Hepatocyte (in vitro differentiated cells): ENCODE results near the gene CDK11B.

Experiments
- CTCF ChIP-seq: fragments of 200-600 bp; sonication (generic); IDR thresholded peaks from 2 replicates; pipeline ENCODE4 v1.5.1; 2016; ENCODE audit warnings: antibody characterized with exemption, mild to moderate bottlenecking; ENCODE audit not compliant: poor library complexity
- EZH2 ChIP-seq: fragments of 200-600 bp; sonication (generic); IDR thresholded peaks from 2 replicates; pipeline ENCODE4 v1.6.1; 2016; ENCODE audit warnings: antibody characterized with exemption, mild to moderate bottlenecking, borderline replicate concordance
- EZH2phosphoT487 ChIP-seq: fragments of 200-600 bp; sonication (generic); IDR thresholded peaks from one replicate; pipeline ENCODE4 v1.6.1; 2018; ENCODE audit warnings: antibody characterized with exemption, mild to moderate bottlenecking, low read depth, moderate library complexity; ENCODE audit not compliant: unreplicated experiment, severe bottlenecking

GRCh38 chr1:1630191-1630964 is 28.4 kb downstream of the CDK11B start:
- TF ChIP-seq CTCF (no peak), EZH2 (peak; percentile 12), EZH2phosphoT487 (no peak)
